ENCODE measurements around the gene GET4.

DNA sequence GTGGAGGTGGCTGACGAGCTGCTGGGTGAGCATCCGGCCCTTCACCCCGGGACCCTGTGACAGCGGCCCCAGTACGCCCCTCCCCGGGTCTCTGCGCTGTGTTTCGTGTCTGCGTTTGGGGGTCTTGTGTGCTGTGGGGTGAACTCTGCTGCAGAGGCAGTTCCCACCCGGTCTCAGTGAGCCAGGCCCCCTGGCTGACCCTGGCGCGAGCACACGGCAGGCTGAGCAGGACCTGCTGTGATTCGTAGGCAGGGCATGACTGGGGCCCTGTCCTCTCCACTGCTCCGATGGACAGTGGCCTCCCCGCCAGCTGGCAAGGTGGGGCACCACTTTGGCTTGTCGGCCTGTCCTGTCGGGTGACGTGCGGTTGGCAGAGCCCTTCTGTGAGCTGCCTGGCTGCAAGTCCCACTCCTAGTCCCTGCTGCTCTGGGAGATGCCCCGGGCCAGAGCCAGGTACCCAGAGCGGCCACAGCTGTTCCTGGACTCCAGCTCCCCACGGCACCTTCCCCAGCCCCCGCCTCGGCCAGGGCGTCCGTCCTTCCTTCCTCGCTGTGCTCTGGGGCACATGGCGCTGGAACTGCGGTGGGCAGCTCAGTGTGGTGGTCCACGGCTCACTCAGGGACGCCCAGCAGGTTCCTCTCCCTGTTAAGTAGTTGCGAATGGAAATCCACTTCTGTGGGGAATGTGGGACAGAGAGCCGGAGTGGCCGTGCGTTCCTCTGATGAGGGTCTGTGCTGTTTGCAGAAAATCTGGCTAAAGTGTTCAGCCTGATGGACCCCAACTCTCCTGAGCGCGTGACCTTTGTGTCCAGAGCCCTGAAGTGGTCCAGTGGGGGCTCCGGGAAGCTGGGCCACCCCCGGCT, 10.5 kb downstream of the GET4 start:
- TF ChIP-seq, protein P1, sequence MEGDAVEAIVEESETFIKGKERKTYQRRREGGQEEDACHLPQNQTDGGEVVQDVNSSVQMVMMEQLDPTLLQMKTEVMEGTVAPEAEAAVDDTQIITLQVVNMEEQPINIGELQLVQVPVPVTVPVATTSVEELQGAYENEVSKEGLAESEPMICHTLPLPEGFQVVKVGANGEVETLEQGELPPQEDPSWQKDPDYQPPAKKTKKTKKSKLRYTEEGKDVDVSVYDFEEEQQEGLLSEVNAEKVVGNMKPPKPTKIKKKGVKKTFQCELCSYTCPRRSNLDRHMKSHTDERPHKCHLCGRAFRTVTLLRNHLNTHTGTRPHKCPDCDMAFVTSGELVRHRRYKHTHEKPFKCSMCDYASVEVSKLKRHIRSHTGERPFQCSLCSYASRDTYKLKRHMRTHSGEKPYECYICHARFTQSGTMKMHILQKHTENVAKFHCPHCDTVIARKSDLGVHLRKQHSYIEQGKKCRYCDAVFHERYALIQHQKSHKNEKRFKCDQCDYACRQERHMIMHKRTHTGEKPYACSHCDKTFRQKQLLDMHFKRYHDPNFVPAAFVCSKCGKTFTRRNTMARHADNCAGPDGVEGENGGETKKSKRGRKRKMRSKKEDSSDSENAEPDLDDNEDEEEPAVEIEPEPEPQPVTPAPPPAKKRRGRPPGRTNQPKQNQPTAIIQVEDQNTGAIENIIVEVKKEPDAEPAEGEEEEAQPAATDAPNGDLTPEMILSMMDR (IDR thresholded peaks at IDR 0.05) = no peak
- TF ChIP-seq POLR2A (IDR thresholded peaks at IDR 0.05) = no peak
